ENCODE measurements around the gene ZNF544. TPM values are rescaled to one million over a fixed set of nuclear protein-coding genes. Genes with fewer than 3 reads are reported as not detected.
"Not testable (repeated sequence)": the region's sequence is repeated elsewhere in the genome, so short reads cannot be mapped to it uniquely, and the experiment has no call there.

ZNF544 gene
- total RNA-seq, 1 donor from 2014 or later = 72.2 TPM

DNA sequence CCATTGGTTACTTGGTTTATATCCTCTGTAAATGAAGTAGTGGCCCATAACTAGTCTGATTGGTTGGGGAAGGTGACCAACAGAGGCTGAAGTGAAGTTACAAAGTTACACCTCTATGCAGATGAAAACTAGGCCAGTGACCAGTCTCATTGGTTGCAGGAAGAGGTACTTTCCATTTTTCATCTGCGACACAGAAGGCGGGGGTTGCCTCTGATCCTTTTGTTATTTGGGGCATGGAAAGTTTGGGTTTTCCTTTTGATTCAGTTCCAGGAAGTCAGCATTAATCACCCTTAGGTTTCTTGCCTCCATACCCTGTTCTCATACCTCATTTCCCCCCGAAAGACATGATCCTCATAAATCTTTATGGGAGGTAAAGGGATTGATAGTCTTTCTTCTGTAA, 20.2 kb downstream of the ZNF544 start:
- DNase-seq (ENCODE audit: low spot score in 2 of 2) (no peak), FAIRE-seq (no peak)

GRCh38 chr19:58252102-58252685, 23.5 kb downstream of the ZNF544 start:
- FAIRE-seq (no peak), DNase-seq (ENCODE audit: low spot score in 2 of 2) (no peak)

GRCh38 chr19:58258259-58258658, 29.5 kb downstream of the ZNF544 start:
- not testable (repeated sequence) for DNase-seq (ENCODE audit: low spot score in 2 of 2); FAIRE-seq

GRCh38 chr19:58261600-58261967, 32.9 kb downstream of the ZNF544 start:
- FAIRE-seq (no peak), DNase-seq (ENCODE audit: low spot score in 2 of 2) (no peak)

GRCh38 chr19:58261968-58262921, 33.5 kb downstream of the ZNF544 start:
- DNase-seq (ENCODE audit: low spot score in 2 of 2) (no peak), FAIRE-seq (no peak)

GRCh38 chr19:58262922-58263296, 34.2 kb downstream of the ZNF544 start:
- DNase-seq (ENCODE audit: low spot score in 2 of 2) = no peak
- FAIRE-seq = no peak

DNA sequence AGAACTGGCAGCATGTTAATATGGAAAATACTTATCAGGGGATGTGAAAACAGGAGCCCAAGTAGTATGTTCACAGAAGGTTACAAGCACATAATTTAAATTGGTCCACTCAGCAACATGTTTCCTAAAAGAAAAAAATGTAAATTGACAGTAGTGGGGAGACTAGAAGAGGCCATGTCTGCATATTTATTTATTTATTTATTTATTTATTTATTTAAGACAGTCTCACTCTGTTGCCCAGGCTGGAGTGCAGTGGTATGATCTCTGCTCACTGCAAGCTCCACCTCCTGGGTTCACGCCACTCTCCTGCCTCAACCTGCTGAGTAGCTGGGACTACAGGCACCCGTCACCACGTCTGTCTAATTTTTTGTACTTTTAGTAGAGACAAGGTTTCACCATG, 36.4 kb downstream of the ZNF544 start:
- FAIRE-seq (no peak), DNase-seq (ENCODE audit: low spot score in 2 of 2) (no peak)

DNA sequence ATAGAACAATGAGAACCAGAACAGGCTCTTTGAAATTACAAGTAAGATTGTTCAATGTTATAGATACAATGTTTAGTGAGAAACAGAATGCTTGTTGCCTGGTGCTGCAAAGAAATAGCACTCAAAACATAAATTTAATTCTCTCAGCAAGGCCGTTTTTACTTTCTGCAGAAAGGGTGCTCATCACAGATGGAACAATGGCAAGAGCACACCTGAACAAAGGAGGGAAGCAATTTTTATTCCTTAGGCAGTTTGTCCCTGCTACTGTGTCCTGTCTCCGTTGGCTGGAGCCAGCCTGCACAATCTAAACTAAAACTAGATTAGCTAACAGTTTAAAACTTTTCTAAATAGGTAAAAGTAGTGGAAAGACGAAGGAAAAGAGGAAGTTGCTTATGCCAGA, 39.6 kb downstream of the ZNF544 start:
- DNase-seq (ENCODE audit: low spot score in 2 of 2) = no peak
- FAIRE-seq = no peak

DNA sequence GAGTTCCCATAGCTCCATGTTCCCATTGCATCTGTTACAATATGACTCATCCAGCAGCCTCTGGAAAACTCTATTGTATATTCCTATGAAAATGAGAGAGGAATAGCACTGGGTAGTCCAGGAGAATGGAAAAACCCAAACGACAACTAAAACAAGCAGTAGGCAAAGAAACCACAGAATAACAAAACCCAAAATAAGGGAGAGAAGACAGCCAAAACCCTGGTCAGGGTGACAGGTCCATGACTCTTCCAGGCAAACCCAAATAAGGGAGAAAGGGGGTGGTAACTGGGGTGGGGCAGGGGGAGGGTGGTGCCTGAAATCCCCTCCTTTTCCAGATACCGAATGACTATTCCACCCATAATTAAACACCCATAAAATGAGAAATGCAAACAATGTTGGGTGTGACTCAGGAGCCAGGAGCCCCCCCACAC, 46.1 kb downstream of the ZNF544 start:
- DNase-seq (ENCODE audit: low spot score in 2 of 2) (peak in 1 of 2 donors; percentile 36), FAIRE-seq (no peak)

- DNase-seq (ENCODE audit: low spot score in 2 of 2) (no peak), FAIRE-seq (no peak)
These were observed 46.9 kb downstream of the ZNF544 start for GRCh38 chr19:58275564-58275963.

DNA sequence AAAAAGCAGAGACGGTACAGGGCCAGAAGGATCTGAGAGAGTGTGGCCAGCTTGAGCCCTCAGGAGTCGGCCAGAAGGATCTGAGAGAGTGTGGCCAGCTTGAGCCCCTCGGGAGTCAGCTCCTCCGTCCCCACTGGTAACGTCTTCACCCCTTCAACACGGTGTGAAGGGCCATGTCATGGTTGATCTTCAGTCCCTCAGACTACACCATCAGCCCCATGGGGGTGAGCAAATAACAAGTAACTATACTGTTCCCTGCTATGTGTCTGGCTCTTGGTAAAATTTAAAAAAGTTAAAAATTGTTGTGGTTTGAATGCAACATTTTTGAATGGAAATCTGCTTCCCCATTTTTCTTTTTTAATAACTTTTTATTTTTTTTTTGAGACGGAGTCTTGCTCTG, 48.5 kb downstream of the ZNF544 start:
- DNase-seq (ENCODE audit: low spot score in 2 of 2) = no peak
- no peak for FAIRE-seq

DNA sequence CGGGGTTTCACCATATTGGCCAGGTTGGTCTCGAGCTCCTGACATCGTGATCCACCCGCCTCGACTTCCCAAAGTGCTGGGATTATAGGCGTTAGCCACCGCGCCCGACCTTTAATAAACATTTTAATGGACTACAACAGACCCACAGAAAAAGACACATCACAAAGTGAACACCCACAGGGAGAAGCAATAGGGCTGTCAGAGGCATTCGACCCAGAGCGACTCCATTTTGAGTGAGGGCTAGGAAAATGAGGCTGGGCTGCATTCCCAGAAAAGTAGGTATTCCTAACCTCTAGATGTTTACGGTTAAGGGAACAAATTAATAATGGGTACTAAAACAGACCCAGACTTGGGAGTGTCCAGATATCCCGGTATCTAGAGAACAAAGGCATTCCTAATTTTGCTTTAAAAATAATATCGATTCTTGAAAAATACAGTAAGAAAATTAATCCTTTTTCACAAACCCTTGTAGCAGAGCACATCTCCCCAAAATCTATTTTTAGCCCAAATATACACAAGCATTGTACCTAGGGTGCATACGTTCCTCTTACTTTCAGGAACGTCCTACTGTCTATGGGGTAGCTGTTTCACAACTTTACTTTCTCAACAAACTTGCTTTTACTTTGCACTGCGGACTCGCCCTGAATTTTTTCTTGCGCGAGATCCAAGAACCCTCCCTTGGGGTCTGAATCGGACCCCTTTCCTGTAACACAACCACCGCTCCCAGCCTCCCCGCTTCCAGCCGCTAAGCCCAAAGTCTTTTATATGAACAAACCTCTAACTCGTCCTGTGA, 49.2 kb downstream of the ZNF544 start:
- no peak for DNase-seq (ENCODE audit: low spot score in 2 of 2)
- no peak for FAIRE-seq

DNA sequence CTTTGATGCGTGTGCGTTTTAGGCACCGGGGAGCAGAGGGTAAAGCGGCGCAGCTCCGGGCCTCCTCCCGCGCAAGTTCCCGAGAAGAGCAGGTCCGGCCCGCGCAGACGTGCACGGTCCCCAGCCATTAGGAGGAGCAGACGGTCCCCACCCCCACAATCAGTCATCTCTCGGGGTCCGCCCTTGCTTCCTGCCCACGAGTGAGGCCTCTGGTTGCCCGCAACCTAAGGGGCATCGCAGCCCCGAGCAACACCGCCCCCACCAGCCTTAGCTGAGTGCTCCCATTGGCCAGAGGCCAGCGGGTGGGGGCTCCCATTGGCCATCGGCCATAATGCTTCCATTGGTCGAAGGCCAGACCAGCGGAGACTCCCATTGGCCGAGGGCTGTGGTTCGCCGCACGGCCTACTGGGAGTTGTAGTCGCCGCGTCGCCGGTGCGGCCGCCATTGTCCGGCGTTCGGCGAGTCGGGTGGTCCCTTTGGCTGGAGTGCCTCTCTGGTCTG, 49.9 kb downstream of the ZNF544 start, which contains the start of gene ZNF8:
ZNF8 (plus strand) TSS at position 415 of the 501 bp plus-strand sequence. CDS start 127 bp downstream, outside the sequence.
- peak; percentile 89 to 98 for DNase-seq (ENCODE audit: low spot score in 2 of 2)
- FAIRE-seq = peak; percentile 28

DNA sequence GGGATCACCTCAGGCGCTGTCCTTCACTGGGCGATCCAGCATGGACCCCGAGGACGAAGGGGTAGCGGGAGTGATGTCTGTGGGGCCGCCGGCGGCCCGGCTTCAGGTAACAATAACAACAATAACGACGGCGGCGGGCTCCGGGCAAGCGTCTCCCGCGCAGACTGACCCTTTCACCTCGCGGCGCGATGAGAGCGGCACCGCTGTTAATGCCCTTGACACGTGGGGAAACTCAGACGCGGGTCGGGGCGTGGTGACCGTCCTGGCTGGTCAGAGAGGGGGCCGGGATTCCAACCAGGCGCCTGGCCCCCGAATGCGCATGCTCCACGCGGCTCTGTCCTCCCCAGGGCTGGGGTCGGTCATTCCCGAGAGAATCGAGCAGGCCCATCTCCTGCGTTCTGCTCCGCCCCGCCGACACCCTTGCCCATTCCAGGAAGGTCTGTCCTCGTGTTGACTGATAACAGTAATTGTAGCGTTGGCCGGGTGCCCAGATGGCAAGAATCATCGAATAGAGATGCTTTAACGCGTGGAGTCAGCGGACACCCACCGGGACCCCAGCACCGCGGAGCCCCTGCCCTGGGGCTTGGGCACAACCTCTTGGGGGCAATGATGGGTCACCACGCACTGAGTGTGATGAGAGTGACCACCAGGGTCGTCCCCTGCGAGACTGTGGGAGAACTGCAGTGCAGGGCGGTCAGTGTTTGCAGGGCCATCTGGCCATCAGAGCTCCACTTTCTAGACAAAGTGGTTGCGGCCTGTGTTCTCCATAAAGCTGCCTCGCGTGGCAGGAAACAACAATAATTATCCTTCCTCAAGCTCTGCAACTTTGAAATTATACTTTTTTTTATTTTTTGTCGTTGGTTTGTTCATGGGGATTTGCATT, 50.6 kb downstream of the ZNF544 start:
- DNase-seq (ENCODE audit: low spot score in 2 of 2) (peak; percentile 21 to 64), FAIRE-seq (no peak)

DNA sequence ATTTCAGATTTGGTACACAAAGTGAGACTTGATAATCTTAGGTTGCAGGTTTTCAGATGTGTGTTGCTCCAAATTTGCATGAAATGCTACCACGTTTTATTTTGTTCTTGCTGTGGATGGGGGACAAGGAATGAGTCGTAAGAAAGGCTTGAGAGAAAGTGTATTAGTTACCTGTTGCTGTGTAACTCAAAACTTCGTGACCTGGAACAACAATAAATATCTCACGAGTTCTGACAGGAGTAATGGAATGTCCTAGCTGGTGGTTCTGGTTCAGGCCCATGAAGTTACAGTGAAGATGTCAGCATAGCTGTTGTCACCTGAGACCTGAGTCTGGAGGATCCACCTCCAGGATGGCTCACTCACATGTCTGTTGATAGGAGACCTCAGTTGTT, 51.2 kb downstream of the ZNF544 start:
- FAIRE-seq = no peak
- no peak for DNase-seq (ENCODE audit: low spot score in 2 of 2)

DNA sequence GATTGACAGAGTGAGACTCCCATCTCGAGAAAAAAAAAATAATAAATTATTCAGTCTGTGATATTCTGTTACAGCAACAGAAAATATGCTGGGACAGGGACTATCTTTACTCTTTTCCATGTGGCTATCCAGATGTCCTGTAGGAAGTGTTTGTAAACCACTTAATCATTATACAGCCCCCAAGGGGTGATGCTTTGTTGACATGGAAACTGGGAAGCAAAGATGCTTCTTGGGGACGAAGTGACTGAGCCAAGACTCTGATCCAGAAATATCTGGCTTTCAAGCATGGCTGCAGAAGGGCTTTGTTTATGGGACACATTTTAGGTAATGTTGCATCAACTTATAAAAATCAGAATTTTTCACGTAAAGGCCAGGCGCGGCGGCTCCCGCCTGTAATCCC, 55.5 kb downstream of the ZNF544 start:
- FAIRE-seq = no peak
- no peak for DNase-seq (ENCODE audit: low spot score in 2 of 2)

- FAIRE-seq = no peak
- no peak for DNase-seq (ENCODE audit: low spot score in 2 of 2)
These were observed 63.2 kb downstream of the ZNF544 start for GRCh38 chr19:58291943-58292342.

DNA sequence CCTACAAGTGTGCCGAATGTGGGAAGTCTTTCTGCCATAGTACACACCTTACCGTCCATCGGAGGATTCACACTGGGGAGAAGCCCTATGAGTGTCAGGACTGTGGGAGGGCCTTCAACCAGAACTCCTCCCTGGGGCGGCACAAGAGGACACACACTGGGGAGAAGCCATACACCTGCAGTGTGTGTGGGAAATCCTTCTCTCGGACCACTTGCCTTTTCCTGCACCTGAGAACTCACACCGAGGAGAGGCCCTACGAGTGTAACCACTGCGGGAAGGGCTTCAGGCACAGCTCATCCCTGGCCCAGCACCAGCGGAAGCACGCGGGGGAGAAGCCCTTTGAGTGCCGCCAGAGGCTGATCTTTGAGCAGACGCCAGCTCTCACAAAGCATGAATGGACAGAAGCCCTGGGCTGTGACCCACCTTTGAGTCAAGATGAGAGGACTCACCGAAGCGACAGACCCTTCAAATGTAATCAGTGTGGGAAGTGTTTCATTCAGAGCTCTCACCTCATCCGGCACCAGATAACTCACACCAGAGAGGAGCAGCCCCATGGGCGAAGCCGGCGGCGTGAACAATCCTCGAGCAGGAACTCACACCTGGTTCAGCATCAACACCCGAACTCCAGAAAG, 66.1 kb downstream of the ZNF544 start:
- no peak for FAIRE-seq
- no peak for DNase-seq (ENCODE audit: low spot score in 2 of 2)

- no peak for DNase-seq (ENCODE audit: low spot score in 2 of 2)
- no peak for FAIRE-seq
These were observed 67.4 kb downstream of the ZNF544 start for GRCh38 chr19:58296104-58296503.
